Astrocyte of the cerebellum (primary cell): Measurements from ENCODE around the gene SERPING1.
A peak's percentile ranks its signal among the peaks of the same experiment; 100 is the strongest.

Source experiments
- DNase-seq: peaks from one replicate; pipeline ENCODE4 v3.0.0-alpha.2; 2011; ENCODE audit warnings: low read depth
- H3K4me3 ChIP-seq: 2 replicates; pipeline ENCODE4 v1.5.1; 2011; ENCODE audit warnings: mild to moderate bottlenecking, low read depth, low read length, moderate library complexity
- CTCF ChIP-seq: IDR thresholded peaks from 2 replicates; pipeline ENCODE4 v1.5.1; 2012; ENCODE audit warnings: low read length, low read depth, moderate library complexity, mild to moderate bottlenecking; ENCODE audit errors: missing control alignments
- in situ Hi-C: cut with HindIII; loops from 2 replicates; pipeline ENCODE4 v1.10.0; 2017; ENCODE audit warnings: low sequenced_read_pairs

The SERPING1 gene

GRCh38 chr11:57638811-57639320 is 41.4 kb downstream of the SERPING1 start:
- TF ChIP-seq CTCF = no peak

GRCh38 chr11:57639321-57640067 is 42.0 kb downstream of the SERPING1 start:
- in situ Hi-C loops = no loop called here
- H3K4me3 ChIP-seq = peak overlapping the region; percentile 99
- peak; percentile 26 for DNase-seq
- peak; percentile 25 for TF ChIP-seq CTCF

More at GRCh38 chr11:57638811-57639320, 41.4 kb downstream of the SERPING1 start:
- no peak for DNase-seq
- in situ Hi-C loops = no loop called here
- peak overlapping the region; percentile 99 for H3K4me3 ChIP-seq

- no peak for TF ChIP-seq CTCF
- H3K4me3 ChIP-seq = peak overlapping the region; percentile 99
- in situ Hi-C loops = no loop called here
- no peak for DNase-seq
Observed at GRCh38 chr11:57640068-57640800, 42.7 kb downstream of the SERPING1 start.

DNA sequence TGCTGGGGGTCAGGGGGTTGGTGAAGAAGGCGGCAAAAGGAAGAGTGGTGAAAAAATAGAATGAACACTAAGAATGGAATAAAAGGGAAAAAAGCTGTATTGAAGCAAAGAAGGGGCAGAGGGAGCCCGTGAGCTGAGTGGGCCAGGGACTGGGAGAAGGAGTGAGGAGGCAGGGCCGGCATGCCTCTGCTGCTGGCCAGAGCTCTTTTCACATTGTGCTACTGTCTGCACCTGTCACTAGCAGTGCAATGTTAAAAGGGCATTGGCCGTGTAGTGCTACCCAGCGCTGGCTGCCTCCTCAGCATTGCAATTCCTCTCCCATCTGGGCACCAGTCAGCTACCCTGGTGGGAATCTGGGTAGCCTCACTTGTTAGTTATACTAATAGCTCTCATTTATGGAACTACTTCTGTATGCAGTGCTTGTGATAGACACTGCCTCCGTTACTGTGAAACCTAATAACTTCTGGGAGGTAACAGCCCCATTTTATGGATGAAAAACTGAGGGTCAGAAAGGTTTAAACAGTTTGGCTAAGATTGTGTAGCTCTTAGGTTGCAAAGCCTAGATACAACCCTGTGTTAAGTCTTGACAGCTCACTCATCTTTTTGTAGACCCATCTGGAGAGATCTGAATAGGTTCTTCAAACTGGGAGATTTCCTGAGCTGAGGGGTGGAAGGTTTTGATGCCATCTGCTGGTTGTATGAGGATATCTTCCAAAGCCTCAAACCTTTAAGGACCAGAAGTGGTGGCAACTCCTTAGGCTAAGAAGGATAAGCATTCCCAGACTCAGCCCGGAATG is 43.7 kb downstream of the SERPING1 start:
- no peak for DNase-seq
- peak overlapping the region; percentile 9 for H3K4me3 ChIP-seq
- TF ChIP-seq CTCF = peak; percentile 63
- in situ Hi-C loops = no loop called here

DNA sequence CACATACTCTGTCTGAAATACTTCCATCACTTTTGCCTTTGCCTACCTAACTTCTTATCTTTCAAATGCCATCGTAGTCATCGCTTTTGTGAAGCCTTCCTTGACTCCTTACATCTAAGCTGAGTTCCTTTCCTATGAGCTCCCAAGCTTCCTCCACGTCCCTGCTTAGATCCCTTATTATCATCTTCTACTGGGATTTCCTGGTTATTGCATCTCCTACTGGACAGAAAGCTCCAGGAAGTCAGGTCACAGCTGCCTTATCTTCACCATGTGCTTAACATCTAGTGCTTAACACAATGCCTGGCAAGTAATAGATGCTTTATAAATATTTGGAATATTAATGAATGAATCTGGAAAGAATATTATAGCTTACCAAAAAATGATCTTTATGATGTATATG is 46.3 kb downstream of the SERPING1 start:
- no peak for DNase-seq
- H3K4me3 ChIP-seq = no peak overlapping the region
- in situ Hi-C loops = no loop called here
- no peak for TF ChIP-seq CTCF
